ENCODE measurements around the gene OR5B12. TPM values are rescaled to one million over a fixed set of nuclear protein-coding genes. Genes with fewer than 3 reads are reported as not detected.

Gene OR5B12
- total RNA-seq, 2 donors from 2014 or later: not detected

DNA sequence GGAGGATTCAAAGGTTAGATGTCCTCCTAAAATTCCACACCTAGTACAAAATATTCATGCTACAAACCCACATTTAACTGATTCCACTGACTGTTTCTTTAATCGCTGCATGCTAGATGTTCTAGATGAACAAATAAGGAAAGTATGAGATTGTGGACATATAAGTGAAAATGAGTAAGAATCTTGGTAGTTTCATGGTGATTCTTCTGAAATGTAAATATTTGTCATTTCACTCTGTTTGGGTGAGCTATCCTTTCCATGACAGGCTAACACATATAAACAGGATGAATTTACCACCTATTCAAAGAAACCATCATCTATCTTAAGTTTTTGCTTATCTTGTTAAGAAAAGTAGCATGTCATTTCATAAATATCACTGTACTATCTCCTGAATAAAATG lies 50.2 kb downstream of the OR5B12 start:
- no peak overlapping the region for H3K4me3 ChIP-seq
- 81% methylated on average over 1 of the region's 1 CpG for WGBS
- intact Hi-C loops (cut with DNase I): no loop called here

DNA sequence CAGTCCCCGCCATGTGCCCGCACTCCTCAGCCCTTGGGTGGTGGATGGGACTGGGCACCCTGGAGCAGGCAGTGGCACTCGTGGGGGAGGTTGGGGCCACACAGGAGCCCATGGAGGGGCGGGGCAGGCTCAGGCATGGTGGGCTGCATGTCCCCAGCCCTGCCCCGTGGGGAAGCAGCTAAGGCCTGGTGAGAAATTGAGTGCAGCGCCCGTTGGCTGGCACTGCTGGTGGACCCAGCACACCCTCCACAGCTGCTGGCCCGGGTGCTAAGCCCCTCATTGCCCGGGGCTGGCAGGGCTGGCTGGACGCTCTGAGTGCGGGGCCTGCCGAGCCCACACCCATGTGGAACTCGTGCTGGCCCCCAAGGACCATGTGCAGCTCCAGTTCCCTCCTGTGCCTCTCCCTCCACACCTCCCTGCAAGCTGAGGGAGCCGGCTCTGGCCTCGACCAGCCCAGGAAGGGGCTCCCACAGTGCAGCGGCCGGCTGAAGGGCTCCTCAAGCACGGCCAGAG lies 51.4 kb downstream of the OR5B12 start:
- no peak overlapping the region for H3K4me3 ChIP-seq
- H3K9me3 ChIP-seq: no peaks in the 10 kb centered on the region
- peaks cover 4% of the 10 kb centered on the region for H3K4me1 ChIP-seq (replicated peaks)
- no peak overlapping the region for H3K27ac ChIP-seq
- TF ChIP-seq POLR2A (IDR thresholded peaks at IDR 0.05) (no peak), POLR2AphosphoS5 (IDR thresholded peaks at IDR 0.05) (no peak)
- TF ChIP-seq, protein P1, sequence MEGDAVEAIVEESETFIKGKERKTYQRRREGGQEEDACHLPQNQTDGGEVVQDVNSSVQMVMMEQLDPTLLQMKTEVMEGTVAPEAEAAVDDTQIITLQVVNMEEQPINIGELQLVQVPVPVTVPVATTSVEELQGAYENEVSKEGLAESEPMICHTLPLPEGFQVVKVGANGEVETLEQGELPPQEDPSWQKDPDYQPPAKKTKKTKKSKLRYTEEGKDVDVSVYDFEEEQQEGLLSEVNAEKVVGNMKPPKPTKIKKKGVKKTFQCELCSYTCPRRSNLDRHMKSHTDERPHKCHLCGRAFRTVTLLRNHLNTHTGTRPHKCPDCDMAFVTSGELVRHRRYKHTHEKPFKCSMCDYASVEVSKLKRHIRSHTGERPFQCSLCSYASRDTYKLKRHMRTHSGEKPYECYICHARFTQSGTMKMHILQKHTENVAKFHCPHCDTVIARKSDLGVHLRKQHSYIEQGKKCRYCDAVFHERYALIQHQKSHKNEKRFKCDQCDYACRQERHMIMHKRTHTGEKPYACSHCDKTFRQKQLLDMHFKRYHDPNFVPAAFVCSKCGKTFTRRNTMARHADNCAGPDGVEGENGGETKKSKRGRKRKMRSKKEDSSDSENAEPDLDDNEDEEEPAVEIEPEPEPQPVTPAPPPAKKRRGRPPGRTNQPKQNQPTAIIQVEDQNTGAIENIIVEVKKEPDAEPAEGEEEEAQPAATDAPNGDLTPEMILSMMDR (IDR thresholded peaks at IDR 0.05): no peak
- intact Hi-C loops (cut with DNase I): no loop called here
- H3K36me3 ChIP-seq: no peaks in the 10 kb centered on the region
- H3K27me3 ChIP-seq (replicated peaks; ENCODE audit: insufficient read depth): no peaks in the 10 kb centered on the region
- WGBS: 89% methylated on average over 17 of the region's 18 CpGs
- no peak for DNase-seq (ENCODE audit: low spot score)

More for the DNA sequence above, 50.2 kb downstream of the OR5B12 start:
- Histone ChIP-seq H3K27ac (no peak overlapping the region), H3K9me3 (no peaks in the 10 kb centered on the region), H3K4me1 (replicated peaks) (peaks cover 4% of the 10 kb centered on the region), H3K27me3 (replicated peaks; ENCODE audit: insufficient read depth) (no peaks in the 10 kb centered on the region), H3K36me3 (no peaks in the 10 kb centered on the region)
- no peak for DNase-seq (ENCODE audit: low spot score)
- no peak for TF ChIP-seq POLR2AphosphoS5 (IDR thresholded peaks at IDR 0.05)
- no peak for TF ChIP-seq POLR2A (IDR thresholded peaks at IDR 0.05)
- TF ChIP-seq, protein P1 (IDR thresholded peaks at IDR 0.05): no peak

Other genes starting within 250 kb of the OR5B12 start
- gene OR1S2, start 238.1 kb downstream of the OR5B12 start, total RNA-seq: not detected
- not detected for gene OR1S1, start 229.5 kb downstream of the OR5B12 start, total RNA-seq
- not detected for gene OR10Q1, start 213.3 kb downstream of the OR5B12 start, total RNA-seq
- not detected for gene OR10W1, start 174.0 kb downstream of the OR5B12 start, total RNA-seq
- not detected for gene OR5B17, start 83.2 kb downstream of the OR5B12 start, total RNA-seq
- not detected for gene OR5B3, start 35.4 kb downstream of the OR5B12 start, total RNA-seq
- gene OR5B2, start 14.1 kb downstream of the OR5B12 start, total RNA-seq: not detected
- gene OR5B21, start 65.9 kb upstream of the OR5B12 start, total RNA-seq: not detected
- gene LPXN, start 133.6 kb upstream of the OR5B12 start, total RNA-seq: 1 to 10 TPM; 5.4 to 9.4 TPM
- 10 to 100 TPM; 34.0 to 70.7 TPM for gene ZFP91, start 136.8 kb upstream of the OR5B12 start, total RNA-seq
- gene CNTF, start 180.4 kb upstream of the OR5B12 start, total RNA-seq: under 1 TPM in 1 of 2 donors, not detected in 1; 0.74 TPM

Data from prostate gland (tissue), 2 donors.